HG03097 (cell line): ENCODE data around the gene DMC1.
A peak's percentile ranks its signal among the peaks of the same experiment; 100 is the strongest.

Experiments used
- ATAC-seq: cut with Tn5 transposase; IDR thresholded peaks from one replicate; pipeline ENCODE4 v1.9.1; 2021; ENCODE audit not compliant: unreplicated experiment, low FRiP score

Gene DMC1

DNA sequence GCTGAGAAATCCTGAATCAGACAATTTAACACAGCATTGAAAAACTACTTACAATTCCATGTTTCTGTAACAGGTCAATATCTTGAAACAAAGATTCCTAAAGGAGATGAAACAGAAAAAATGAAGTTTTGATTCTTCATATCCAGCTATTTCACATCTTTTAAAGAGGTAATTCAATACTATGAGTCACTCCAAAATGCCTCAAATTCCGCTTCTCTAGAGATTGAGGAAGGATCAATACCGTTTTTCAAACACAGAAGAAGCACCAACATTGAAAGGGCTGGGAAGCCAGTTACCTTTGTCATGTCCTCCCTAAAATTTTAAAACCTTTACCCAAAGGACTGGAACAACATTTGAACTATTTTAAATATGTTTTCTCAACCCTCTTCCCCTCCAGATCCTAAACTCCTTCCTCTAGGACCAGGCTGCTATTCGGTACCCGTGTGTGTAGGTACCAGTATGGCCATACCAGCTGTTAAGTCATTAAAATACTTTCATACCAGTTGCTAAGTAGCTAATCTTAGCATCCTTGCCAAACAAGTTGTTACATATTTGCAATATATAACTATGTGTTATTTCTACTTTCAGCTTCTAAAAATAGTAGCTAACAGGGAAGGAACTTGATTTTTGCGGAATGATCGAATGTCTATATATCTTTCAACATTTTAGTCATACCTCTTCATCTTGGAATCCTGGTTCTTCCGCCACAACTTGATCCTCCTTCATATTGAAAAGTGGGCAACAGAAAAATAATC lies 2.3 kb downstream of the DMC1 start:
- no peak for ATAC-seq

GRCh38 chr22:38566726-38567504 lies 3.1 kb downstream of the DMC1 start:
- ATAC-seq = no peak

DNA sequence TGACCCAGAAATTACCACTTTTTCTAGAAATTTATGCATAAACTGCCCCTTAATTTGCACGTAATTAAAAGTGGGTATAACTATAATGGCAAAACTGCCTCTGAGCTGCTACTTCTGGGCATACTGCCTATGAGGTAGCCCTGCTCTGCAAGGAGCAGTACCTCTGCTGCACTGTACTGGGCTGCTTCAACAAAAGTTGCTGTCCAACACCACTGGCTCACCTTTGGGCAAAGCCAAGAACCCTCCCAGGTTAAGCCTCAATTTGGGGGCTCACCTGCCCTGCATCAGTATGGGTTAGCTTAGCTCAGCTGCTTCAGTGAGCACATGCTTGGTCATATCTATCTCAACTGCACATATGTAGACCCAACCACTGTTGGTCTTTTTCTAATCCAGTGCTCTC lies 4.5 kb downstream of the DMC1 start:
- ATAC-seq = no peak

DNA sequence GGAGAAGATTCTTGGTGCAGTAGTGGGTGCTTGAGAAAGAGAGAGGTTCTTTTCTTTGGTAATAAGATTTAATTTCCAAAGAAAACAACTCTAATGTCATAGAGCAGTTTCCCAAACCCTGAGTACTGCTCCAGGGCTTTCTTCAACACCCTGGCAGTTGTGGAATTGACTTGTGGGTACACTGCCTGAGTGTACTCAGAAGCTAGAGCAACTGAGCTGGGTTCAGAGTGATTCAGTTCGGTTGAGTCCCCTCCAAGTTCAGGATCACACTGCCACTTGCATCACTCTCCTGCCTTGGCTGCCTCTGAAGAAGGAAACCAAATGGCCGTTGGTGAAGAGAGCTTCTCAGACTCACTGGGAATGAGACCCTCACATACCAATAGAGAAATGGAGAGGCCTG lies 5.3 kb downstream of the DMC1 start:
- no peak for ATAC-seq

- ATAC-seq = no peak
These were observed 15.7 kb downstream of the DMC1 start for GRCh38 chr22:38554281-38554680.

DNA sequence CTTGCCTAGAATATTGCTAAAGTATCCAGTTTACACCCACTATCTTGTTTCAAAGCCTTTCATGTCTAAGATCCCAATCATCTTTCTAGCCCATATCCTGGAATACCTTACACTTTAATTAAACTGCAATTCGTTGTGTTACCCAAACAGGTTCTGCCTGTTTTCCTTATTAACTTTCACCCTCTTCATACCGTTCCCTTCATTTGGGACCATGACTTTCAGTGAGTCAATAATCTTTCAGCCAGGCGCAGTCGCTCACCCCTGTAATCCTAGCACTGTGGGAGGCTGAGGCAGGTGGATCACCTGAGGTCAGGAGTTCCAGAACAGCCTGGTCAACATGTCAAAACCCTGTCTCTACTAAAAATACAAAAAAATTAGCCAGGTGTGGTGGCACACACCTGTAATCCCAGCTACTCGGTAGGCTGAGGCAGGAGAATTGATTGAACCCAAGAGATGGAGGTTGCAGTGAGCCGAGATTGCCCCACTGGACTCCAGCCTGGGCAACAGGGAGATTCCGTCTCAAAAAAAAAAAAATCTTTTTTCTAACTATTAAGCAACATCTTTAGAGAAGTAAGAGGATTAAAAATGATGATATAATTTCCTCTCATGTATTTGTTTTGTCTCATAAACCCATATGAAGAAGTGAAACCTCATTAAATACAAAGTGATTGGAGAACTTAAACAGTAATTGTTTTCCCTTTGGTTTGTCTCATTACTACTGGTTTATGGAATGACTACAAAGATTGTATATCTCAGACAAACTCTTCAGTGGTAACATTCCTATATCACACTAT lies 20.7 kb downstream of the DMC1 start:
- ATAC-seq = no peak

DNA sequence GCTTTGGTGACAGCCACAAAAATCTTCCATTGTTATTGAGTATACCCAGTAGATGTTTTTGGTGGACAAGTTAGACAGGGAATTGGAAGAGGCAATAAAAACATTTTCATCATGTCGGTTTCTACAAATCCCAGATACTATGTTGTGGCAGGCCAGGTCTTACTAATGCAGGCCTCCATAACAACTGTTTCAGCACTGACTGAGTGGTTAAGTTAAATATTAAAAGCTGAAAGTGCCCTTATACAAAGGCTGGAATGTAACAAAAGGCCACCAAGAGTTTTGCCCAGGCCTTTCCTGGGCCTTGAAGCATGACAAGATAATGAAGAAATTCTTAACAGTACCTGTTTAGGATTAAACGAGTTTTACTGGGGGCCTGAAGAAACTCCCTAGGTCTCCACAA lies 29.3 kb downstream of the DMC1 start:
- no peak for ATAC-seq

DNA sequence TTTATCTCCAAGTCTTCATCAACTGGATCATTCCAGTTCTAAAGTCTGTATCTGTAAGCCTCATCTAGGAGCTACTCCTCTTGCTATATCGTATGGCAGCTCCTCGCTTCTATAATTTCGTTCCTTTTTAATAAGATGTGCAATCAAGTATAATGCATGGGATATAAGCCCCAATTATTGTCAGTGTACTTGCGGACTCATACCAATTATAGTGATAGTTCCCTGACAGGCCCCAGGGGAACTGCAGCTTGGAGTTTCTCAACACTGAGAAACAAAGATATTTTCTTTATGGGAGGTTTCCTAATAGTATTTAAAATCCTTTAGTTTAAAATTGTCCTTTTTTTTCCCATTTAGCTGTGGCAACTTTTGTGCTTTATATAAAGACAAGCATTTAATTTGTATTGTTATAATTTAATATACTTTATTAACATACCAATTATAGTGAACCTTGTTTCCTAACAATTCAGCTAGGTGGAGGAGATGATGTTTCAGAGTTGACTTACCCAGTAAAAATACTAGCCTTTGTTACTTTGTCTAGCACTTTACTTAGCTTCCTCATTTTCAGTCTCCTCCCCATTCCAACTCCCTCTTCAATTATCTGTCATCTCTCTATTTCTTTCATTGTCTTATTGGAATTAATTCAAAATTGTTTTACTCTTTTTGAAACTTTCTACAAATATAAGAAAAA lies 38.6 kb downstream of the DMC1 start:
- no peak for ATAC-seq

DNA sequence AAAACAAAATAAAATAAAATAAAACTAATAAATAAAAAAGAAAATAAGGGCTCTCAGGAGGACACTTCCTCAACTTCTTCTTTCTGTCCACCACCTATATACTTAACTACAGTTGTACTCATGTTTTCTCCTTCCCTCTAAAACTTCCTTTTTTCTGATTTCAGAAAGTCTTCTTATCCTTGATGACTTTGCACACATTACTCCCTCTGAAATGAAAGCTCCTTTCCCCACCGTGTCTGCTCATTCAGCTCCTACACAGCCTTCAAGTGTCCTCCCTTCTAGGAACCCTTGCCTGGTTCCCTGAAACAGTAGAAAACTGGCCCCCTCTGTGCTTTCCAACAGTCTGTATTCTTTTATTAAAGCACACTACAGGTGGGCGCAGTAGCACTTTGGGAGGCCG lies 45.6 kb downstream of the DMC1 start:
- ATAC-seq = no peak

DNA sequence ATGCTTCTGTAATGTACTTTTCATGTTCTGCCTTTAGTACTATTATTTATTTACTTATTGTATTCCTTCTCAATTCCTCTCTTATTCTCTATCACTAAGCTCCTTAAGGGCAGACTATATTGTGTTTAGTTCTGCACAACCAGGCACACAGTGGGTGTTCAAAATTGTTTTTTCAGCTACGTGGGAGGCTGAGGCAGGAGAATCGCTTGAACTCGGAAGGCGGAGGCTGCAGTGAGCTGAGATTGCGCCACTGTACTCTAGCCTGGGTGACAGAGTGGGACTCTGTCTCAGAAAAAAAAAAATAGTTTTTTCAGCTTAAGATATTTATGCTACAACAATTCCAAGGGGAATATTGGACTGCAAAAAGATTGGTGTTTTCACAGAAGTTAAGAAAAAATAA lies 46.5 kb downstream of the DMC1 start:
- no peak for ATAC-seq

DNA sequence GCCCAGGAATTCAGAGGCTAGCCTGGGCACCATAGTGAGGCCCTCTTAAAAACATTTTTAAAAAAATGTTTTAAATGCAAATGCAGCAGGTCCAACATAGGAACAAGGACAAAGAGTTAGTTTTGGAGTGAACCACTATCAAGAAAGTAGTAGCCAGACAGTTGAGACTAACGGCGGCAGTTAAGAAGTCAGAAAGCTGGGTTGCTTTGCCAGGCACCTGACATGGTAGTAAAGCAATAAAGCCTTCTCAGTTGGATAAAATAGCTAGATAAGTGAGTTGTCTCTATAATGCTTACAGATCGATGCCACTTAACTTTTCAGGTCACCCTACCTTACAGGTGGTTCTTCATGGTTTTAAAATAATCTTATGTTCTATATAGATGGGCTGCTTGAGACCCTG lies 47.0 kb downstream of the DMC1 start:
- no peak for ATAC-seq

GRCh38 chr22:38519453-38520250 lies 50.3 kb downstream of the DMC1 start:
- no peak for ATAC-seq

- no peak for ATAC-seq
These were observed 51.4 kb downstream of the DMC1 start for GRCh38 chr22:38518620-38519019.

- no peak for ATAC-seq
These were observed 56.9 kb downstream of the DMC1 start for GRCh38 chr22:38513063-38513462.

GRCh38 chr22:38510416-38510970 lies 59.5 kb downstream of the DMC1 start:
- ATAC-seq = no peak

DNA sequence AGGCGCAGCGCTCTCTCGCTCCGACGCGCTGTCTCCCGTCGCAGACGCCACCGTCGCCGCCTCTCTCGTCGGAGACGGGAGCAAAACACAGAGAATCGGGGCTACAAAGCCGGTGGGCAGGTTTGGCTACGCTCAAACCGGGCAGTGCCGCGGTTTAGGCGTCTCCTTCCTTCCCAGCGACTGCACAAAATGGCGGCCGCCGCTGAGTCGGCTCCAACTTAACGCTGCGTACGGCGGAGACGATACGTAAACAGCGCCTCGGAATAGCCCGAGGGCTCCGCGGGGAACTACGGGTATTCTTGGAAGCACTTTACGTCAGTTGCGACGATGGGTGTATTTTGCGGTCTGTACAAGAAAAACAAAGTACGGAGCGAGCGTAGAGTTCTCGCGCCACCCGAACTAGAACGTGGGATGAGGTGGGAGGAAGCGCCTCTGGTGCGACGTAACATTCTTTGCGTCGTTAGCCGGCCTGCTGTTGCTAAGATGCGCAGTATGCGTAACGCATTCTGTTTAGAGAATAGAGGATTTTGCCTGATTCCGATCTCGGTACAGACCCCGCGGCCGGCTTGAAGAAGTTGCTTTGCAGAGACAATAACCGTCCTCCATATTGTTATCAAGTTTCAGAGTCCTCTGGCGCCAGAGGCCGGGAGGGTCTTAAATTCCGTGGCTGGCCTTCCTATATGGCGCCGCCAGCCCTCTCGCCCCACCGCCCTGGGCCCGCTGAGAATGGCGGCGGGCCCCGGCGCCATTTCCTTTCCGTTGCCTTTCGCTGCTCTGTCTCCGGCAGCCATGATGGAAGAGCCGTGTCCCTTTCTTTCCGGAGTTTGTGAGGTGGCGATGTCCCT lies 63.6 kb downstream of the DMC1 start, which contains the start of gene DDX17:
Gene DDX17 (minus strand): TSS at position 194 of the 845 bp plus-strand sequence.
- peak; percentile 91 for ATAC-seq

DNA sequence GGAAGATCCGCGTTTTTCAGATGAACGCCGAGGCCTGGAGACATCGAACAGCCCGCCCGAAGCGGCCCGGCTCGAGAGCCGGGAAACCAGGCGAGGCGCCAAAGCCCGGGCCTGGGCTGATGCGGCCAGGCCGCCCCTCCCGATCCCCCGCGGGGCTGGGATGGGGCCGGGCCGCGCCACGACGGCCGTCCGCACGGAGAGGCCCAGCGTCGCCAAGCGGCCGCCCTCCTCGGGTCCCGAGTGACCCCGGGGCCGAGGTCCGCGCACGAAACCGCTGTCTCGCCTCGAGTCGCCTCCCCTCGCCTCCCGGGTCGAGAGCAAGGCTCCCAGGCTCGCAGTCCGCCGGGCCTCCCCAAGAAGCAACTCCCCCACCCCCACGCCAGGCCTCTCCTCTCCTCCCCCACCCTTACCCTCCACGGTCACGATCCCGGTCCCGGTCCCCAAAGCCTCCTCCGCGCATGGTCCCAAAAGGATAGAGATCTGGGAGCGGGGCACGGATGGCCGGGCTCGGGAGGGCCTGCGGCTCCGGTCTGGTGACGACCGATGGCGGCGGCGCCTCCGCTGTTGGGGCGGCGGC lies 64.4 kb downstream of the DMC1 start:
- peak; percentile 27 for ATAC-seq
